Measurements from ENCODE around the gene PROX2.

PROX2 gene

DNA sequence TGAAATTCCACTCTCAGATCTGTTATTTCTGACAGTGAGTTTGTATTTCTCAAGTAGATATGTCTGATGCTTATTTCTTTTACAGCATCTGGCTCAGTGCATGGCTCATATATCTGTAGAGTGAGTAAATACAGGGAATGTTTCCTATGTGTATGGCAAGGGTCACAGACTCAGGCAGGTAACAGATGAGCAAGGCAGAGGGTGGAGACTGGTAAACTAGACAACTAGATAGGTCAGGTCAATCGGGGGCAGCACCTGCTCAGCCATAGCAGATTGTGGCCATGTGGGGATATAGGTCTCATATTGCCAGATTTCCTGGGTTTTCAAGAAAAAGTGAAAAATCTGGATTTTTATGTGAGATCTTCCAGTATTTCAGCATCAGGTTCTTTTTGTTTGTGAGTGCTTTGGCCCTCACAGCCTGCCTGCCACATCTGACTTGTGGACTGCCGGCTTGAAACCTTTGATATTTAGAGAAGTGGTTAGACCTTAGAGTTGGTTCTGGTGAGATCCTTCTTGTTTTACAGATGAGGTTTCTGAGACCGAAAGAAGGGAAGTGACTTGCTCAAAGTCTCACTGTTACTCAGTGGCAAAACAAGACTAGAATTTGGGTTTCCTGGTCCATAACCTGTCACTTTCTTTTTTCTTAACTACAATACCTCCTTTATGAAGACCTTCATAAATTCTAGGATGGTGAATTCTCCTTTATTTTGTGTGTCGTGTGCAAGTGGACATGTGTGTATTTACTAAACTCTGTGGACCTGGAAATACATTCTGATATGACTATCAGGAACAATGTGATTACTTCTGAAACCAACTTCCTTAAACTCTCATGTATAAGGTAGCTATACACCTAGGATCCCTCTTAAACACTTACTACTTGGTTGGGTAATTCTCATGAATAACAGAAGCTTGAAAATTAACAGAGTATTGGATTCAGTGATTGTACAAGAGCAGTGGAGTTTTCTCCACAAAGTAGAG lies 34.4 kb downstream of the PROX2 start:
- DNase-seq = peak; percentile 35 to 39

- no peak for DNase-seq
Measured at GRCh38 chr14:74840603-74841030, 35.3 kb downstream of the PROX2 start.

DNA sequence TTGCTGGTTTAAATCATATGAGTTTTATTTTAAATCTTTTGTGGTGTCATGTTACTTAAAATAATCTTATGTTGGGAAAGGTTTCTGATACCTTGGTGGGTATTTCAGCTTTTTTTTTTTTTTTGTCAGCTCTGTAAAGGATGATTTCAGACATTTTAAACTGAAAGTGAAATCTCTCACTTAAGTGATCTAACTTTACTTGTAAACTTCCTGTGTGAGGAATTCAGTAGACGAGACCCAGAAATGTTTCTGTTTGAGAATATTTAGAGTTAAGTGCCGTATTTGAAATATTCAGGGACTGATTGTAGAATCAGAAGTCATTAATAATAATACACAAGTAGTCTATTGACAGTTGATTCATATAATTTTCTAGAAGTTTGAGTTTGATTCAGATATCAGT lies 37.8 kb downstream of the PROX2 start:
- peak in 1 of 2 donors; percentile 52 for DNase-seq

DNA sequence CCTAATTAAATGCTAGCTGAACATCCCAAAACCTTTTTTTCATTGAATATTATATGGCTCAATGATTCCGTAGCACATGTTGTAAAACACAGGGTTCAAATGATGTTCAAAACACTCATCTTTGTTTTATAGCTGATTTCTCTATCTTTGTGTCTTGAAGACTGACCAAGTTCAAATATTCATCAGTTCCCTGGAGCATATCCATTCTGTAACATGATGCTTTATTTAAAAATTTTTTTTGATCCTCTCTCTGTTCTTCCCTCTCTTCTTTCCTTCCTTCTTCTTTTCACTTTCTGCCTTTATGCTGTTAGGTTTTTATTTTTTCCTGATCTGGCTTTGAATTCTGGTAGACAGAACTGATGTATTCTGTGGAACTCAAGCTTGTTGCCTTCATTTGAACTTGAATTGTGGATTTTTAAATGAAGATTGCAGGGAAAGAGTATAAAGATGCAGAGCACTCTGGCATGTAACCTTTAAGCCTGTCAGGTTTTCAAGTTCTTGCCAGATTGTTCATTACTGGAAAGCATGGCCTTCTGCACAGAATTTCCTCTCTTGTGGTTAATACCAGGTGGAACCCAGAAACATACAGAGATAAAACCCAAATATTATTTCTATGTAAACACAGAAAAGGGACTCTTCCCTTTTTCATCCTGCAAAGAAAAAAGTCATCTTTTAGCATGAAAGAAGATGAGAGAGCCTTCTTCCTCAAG lies 39.5 kb downstream of the PROX2 start:
- DNase-seq = peak in 1 of 2 donors; percentile 6

DNA sequence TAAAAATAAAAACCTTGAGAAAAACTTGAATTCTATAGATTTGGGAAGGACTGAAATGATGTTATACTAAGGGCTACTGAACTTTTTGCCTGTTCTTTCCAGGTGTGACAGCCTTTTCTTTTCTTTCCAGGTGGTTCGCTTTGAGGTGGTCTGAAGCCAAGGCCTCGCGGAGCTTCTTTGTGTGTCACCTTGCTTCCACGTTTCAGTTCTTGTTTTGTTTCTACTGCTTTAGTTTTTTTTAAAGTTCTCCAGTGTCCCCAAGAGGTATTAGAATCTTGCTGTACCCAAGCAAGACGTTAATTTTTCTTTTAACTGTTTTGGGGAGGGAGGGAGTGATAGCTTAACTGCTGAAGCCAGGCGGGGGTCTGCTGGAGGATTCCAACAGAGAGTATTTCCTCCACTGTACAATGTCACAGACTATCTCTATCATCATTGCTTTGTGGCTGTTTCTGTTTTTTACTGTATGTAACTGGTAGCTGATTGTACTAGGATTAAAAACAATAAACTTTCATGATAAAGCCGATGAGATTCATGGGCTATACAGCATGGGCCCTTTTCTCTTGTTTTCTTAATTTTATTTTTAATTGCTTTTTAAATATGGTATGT lies 40.2 kb downstream of the PROX2 start:
- DNase-seq = peak in 1 of 2 donors; percentile 10

DNA sequence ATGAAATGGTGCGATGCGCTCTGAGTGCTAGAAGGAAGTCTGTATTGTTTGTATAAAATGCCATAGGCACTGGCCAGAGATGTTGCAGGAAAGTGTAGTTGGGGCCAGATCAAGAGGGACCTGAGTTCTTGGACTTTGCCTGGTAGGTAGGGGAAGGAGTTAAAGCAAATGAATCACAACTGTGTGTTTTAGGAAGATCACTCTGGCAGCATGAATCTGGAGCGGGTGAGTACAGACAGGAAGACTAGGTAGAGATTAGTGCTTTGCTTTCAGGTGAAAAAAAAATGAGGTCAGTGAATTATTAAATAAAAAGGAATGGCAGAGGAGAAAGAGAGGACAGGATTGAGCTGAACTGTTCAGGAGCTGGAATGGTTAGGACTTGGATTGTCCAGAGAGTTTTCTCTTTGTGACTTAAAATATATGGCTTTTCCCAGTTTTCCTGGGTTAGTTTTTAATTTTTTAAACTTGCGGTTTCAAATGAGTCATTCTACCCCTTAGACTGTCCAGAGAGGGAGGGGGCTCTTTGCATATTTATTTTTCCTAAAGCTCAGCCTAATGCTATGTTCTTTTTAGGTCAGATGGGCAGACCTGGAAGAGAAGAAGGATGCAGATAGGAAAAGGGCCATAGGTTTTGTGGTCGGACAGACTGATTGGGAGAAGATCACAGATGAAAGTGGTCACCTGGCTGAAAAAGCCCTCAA lies 41.1 kb downstream of the PROX2 start:
- DNase-seq = no peak

- no peak for DNase-seq
Measured at GRCh38 chr14:74832849-74833248, 43.1 kb downstream of the PROX2 start.

- DNase-seq = no peak
Measured at GRCh38 chr14:74829251-74829650, 46.7 kb downstream of the PROX2 start.

- DNase-seq = no peak
Measured at GRCh38 chr14:74826574-74826973, 49.4 kb downstream of the PROX2 start.
